CD4-positive, alpha-beta T cell treated with Interleukin-17A for 4 hours (primary cell): ENCODE results near the gene DOCK8.
"Not testable (repeated sequence)": the region's sequence is repeated elsewhere in the genome, so short reads cannot be mapped to it uniquely, and the experiment has no call there.

Source experiments
- DNase-seq: peaks from one replicate; pipeline ENCODE4 v3.0.0-alpha.2; 2020; ENCODE audit warnings: mixed read lengths

Gene DOCK8

DNA sequence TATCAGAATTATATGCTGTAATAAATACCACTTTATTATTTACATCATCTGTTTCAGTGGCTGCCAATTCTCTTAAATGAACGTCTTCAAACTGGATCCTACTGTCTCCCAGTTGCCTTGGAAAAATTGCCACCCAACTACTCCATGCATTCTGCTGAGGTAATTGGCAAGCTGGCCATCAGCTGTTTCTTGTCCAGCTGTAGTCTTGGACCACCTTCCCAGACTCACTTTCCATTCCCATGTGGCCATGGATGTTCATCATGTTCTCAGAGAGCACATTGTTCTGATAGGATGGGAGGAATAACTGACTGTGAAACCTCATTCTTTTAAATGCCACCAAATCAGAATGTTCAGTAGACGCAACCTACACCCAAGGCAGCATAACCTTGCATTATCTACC, 157.5 kb downstream of the DOCK8 start:
- DNase-seq = no peak

DNA sequence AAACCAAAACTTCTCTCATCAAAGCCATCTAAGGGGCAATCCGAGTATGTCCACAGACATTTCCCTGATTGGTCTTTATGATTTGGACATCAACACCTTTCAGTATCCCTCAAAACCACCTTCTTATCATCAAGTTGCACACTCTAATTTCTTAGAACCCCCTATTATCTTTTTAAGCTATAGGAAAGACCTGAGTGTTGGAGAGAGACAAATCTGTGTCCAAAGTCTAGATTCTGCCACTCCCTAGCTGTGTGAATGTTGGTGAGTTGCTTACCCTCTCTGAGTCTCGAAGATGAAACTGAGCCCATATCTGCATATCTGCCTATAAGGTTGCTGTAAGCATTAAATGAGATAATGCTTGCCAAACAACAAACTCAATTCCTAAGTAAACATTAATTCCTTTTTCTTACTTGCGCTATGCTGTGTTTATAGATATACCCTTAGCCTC, 159.1 kb downstream of the DOCK8 start:
- no peak for DNase-seq

DNA sequence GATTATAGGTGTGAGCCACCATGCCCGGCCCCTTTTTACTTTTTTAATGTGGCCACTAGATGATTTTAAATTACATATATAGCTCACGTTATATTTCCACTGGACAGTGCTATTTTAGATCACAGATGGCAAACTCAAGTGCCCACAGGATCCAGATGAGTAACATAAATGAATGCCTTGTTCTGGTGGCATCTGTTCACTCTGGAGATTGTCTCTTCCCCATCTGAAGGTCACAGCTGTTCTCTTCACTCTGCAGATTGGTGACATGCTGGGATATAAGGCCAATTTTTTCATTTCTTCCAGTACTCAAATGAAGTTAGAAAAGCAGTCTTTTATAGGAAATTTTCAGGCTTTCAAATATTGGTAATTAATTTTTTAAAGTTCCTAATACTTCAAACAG, 160.1 kb downstream of the DOCK8 start:
- DNase-seq = no peak

DNA sequence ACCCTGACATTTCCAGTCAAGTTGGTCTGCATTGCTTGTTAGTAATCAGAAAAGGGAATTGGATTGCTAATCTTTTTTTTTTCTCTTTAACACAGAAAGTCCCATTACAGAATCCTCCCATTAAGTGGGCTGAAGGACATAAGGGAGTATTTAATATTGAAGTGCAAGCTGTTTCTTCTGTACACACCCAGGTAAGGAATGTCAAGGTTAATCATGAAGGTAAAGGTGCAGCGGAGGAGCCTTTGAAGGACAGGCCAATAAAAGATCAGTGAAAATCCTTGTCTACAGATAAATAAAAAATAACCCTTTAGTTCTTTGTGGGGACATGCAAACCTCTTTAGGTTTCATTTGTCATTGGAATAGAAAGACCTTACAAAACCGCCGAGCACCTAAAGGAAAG, 161.4 kb downstream of the DOCK8 start:
- DNase-seq = no peak

DNA sequence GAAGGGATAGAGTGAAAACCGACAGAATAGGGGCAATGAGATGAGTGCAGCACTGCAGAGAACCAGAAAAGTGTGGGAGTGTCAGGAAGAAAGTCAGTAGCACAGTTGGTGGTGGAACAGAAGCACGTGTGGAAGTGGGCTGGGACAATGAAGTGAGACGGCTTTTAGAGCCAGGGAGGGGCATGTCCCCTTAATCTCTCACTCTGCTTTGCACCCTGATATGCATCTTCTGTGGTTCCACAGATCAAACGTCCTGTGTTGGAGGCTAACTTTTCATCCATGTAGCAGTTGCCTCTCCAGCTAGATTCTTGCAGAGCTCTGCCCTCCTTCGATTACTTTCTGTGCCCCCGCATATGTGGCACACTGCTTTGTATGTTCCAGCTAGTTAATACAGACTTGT, 163.6 kb downstream of the DOCK8 start:
- no peak for DNase-seq

DNA sequence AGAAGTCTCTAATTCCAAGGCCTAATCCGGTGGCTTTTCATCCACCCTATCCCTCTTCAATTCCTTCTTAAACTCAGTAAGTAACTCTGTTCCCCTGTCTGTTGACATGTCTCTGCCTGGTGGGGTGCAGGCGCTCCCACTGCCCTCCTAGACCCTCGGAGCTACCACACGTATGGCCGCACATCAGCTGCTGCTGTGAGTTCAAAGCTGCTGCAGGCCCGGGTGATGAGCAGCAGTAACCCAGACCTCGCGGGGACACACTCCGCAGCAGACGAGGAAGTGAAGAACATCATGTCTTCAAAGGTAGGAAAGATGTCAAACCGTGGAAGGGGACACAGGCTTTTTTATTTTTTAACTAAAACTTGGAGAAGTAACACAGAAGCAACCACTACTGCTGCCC, 167.7 kb downstream of the DOCK8 start:
- DNase-seq = no peak

DNA sequence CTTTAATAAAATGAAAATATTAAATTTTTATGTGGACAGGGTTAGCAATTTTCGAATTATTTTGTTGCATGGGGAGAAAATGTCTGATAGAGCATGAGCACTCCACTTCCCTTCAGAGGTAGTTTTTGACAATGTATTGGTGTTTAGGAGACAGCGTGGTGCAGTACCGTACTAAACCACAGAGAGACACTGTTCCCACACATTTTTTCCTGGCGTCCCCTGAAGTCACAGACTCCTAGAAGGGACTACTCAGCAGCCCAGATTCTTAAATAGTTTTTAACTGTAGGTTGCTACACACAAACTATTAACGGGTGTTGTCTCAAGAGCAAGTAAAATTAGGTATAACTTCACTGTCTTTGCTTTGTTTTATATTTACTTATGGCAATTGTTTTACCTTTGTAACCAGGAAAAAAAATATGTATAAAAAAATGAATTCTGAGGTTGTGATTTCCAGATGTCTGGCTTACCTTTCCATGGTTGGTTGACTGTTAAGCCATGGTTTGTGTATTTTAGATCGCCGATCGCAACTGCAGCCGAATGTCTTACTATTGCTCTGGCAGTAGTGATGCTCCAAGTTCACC, 171.2 kb downstream of the DOCK8 start:
- DNase-seq = peak; percentile 15

DNA sequence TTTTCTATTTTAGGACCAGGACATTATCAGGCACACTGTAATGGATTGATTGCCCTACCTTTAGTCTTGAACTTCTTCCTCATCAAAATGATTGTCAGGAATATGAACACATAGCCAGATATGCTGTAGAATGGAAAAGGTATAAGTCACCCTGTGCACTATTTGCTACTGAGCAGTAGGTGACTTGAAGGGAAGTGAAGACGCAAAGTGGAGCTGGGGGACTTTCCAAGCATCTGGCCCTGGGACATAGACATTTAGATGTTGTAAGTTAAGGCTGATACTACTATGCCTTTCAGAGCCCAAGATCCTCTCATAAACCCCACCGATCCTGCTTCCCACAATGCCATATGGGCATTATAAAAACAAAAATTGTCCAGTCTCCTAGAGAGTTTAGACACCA, 174.5 kb downstream of the DOCK8 start:
- no peak for DNase-seq

DNA sequence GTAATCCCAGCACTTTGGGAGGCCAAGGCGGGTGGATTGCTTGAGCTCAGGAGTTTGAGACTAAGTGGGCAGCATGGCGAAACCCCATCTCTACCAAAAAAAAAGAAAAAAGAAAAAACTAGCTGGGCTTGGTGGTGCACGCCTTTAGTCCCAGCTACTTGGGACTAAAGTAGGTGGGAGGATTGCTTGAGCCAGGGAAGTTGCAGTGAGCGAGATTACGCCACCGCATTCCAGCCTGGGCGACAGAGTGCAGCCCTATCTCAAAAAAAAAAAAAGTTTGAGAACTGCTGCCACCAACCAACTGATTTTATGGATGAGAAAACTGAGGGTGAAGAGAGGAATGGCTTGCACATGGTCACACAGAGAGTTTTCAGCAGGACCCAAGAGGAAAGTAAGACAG, 175.1 kb downstream of the DOCK8 start:
- no peak for DNase-seq

DNA sequence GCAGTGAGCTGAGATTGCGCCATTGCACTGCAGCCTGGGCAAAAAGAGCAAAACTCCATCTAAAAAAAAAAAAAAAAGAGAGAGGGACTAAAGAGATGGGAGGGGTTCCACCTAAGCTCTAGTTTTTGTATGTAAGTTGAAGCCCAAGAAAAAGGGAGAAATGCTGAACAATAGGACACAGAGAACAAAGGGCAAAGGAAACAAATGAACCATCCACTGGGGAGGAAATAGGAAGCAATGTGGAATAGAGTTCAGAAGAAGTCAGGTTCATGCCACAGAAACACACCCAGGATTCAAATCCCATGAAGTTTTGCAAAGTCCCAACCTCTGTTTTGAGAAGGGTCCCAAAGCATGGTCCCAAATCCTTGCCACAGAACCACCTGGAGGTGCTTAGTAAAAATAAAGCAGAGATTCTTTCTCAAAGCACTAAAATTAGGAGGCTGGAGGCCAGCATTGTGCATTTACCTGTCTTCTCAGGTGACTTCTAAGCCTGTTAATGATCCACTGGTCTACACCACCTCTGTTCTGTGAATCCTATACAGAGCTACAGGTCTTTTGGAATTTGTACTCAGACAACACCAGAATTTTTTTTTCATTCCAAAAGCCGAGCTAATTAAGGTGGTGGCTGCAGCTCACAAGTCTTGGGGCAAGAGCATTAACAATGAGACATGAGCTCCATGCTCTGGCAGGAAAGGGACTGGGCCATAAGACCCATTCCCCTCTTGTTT, 177.6 kb downstream of the DOCK8 start:
- DNase-seq = no peak

DNA sequence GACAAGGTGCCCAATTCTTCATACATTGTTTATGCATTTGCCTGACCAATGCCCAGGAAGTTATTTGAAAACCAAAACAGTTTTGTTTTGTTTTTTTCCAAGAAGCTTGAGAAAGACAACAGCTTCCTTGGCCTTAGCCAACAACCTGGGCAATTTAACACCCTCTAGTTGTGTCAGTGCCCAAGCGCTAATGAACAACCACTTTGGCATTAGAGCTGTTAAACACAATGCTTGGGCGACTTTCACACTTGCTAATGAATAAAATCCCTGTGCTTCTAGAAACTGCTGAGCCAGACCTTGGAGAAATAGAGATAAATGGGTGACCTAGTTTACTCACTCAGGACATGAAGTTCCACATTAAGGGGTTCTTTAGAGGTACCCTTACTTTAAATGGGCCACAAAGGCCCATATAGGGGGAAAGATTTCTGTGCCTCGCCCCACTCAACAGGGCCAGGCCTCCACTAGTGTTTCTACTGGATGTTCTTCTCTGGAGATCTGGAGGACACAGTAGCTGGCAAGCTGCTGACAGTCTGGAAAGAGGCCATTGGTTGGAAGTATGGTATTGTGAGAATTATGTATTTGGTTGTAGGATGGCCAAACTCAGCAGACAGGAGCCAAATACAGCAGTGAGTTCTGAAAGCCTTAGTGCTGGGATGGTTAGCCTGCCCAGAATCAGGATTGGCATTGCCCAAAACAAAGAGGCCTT, 179.8 kb downstream of the DOCK8 start:
- DNase-seq = no peak

DNA sequence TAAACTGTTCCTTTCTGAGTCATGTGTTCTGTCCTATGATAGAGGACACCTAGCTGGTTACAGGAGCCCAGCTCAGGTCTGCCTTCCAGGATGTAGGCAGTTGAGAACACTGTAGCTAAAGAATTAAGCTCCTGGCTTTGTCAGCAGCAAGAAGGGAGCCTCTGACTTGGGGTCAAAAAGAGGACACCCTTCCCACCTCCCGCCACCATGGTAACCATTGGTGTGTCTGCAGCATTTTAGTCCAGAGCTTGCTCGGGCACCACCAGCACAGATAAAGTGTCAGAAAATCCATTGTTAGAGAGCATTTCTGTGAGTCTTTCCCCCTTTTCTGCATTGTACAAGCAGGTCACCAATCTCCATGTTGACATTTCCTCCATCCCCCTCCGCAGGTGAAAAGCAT, 181.7 kb downstream of the DOCK8 start:
- DNase-seq = no peak

DNA sequence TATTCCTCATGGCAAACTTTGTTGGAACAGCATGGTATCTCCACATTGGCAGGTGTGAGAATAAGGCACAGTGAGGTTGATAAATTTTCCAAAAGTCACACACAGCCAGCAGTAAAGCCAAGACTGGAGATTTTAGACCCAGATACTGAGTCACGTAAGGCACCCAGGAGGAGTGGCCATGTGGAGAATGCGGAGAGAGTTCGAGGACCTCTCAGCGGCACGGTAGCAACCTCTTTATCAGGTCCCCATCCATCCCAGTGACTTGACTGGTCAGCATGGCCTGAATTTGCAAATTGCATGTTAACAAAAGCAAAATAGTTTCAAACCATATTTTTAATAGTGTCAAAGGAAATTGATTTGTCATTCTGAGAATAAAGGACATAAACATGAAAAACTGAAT, 183.4 kb downstream of the DOCK8 start:
- no peak for DNase-seq

DNA sequence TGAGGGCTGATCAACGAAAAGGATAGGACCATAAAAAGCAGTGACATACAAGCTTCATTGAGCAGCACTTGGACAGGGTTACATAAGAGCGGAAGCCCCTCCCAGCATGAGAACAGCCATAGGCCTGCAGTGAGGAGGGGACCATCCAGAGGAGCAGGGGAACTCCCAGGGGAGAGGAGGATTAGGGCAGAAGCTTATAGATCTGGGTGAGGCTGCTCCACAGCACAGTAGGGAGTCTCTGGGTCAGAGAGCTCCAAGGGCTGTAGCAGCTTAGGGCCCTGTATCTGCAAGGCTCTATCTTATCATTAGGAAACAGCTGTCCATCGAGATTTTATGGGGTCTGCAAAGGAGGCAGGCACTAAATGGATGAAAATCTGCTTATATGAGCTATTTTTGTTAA, 186.6 kb downstream of the DOCK8 start:
- DNase-seq = no peak

DNA sequence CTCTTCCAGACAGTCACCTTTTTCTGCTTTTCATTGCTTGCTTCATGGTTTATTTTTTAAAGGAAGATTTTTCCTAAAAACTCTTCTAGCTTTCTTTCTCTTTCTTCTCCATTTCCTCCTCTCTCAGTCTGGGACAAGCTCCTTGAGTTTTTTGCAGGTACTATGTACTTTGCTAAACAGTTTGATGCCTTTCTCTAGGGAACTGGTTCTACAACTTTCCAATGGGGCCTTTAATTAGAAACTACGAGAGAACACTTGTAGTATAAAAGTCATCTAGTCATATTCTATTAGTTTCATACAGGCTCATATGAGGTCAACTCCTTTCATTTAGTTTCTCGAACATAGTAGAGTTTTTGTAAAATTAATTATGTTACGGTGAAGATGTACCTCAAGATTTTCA, 189.6 kb downstream of the DOCK8 start:
- DNase-seq = no peak

DNA sequence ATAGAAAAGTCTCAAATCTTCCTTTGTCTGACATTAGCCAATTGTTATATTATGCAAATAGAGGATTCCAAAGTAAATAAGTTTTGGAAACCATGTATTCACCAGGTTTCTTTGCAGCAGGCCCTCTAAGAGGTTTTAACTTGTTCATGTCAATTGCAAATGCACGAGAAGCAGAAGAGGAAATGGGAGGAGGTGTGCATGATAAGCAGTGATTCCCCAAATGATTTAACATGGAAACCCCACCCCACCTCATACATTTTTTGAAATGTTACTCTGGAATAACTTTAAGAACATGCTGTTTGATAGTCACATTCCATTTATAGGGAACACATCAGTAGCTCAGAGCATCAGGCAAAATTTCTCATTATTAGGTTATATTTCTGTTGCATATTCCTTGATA, 190.7 kb downstream of the DOCK8 start:
- DNase-seq = no peak

DNA sequence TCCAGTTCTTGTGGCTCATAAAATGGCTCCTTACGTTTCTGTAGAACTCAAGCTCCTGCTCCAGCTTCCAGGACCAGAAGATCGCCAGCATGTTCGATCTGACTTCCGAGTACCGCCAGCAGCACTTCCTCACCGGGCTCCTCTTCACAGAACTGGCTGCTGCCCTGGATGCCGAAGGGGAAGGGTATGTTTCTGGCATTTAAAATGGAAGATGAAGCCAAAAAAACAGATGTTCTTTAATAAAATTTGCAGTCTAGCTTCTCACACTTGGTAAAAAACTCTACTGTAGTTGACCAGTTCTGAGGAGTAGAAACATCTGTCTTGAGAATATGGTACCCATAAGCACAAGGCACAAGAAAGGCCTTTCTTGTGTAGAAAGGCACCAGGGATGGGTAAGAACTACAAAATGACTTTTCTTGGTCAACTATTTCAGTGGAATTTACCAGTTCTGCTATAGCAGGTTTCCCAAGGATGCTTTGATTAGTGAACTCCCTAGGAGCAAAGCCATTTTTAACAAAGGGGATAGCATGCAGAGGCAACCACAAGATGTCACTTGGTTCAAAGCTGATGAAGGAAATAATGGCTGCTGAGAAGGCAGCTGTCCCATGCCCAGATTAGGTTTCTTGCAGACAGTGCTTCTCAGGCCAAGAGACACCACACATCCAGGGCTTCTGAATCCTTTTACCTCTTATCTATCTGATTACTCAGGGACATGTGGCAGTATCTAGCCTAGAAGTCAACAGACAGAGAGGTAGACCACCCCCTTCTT, 192.4 kb downstream of the DOCK8 start:
- DNase-seq = no peak

DNA sequence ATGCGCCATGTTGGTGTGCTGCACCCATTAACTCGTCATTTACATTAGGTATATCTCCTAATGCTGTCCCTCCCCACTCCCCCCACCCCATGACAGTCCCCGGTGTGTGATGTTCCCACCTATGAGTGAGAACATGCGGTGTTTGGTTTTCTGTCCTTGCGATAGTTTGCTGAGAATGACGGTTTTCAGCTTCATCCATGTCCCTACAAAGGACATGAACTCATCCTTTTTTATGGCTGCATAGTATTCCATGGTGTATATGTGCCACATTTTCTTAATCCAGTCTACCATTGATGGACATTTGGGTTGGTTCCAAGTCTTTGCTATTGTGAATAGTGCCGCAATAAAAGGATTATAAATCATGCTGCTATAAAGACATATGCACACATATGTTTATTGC, 195.0 kb downstream of the DOCK8 start:
- DNase-seq = not testable (repeated sequence)

DNA sequence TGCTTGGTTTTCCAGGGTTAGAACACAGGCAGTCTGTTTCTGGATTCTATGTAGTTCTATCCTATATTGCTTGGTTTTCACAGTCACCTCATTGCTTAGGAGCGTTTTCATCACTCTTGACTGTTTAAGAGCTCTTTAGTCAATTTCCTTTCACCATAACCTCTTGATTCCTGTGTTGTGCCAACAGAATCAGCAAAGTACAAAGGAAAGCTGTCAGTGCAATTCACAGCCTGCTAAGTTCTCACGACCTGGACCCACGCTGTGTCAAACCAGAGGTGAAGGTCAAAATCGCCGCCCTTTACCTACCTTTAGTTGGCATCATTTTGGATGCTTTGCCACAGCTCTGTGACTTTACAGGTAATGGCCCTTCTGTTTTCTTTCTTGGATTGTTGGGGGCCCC, 199.9 kb downstream of the DOCK8 start:
- DNase-seq = no peak

DNA sequence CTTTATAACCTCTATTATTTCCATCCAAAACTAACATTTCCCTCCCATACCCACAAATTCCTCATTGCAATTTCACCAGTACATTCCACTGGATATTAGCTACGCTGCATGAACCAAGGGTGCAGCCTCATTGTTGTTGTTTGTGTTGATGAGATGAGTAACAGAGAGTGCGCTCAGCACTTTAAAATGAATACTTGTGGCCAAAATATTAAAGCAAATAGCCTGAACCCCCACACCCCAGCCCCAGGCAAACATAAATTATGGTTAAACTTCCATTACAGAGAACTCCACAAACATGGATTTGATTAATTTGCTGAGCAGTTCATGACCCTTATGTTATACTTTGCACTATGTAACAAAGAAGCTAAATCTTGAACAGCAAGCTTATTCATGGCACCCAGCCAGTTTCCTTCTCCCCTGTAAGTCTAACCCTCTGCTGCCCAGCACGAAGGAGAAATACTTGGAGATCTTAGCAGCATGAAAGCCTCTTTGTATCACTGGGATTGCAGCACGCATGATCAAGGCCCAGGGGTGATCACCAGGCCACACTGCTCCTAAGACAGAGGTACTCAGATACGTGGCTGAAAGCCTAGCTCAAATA, 205.0 kb downstream of the DOCK8 start:
- DNase-seq = no peak

DNA sequence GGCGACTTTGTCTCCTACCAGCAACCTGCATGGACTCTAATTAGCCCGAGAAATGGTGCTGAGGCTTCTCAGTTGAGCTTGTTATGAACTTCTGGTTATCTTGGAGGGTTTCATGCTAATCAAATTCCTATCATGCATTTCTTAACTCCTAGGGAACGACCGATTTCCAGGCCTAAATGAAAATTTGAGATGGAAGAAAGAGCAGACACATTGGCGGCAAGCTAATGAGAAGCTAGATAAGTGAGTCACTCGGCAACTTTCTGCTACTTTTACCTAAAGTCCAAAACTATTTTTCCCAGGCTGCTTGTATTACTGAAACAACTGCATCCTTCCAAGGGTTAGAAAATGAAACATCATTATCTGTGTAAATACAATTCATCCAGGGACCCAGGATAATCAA, 207.2 kb downstream of the DOCK8 start:
- no peak for DNase-seq

DNA sequence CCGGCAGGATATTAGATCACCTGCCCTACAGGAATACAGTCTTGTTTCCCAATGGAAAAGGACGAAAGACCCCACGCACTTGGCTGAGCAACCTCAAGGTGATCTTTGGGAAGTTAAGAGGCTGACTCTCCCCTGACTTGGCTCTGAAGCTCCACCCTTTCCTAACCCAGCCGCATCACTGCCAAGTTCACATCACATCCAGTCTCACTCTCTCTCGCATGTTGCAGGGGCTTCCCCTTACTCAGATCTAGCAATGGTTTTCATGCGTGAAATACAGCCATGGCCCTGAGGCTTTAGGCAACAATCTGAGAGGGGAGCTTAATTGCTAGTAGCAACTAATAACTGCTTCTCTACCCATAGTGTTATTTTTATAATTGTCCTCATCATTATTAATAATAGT, 211.6 kb downstream of the DOCK8 start:
- no peak for DNase-seq

DNA sequence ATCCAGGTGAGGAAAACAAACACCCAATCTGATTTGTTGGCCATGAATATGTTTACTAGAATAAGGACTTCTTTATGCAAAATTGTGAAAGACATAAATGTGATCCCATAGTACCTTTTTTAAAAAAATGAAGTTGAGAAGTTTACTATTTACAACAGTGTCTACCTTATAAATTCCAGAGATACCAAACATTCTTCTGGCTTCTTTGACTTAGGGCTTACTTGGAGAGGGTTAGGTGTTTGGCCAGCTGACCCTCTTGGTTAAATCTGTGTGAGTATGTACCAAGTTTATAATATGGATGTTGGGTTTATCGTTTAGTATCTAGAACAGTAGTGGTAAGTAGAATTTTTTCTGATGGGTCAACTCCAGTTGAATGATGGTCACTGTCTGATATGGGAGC, 212.3 kb downstream of the DOCK8 start:
- no peak for DNase-seq
